ENCODE measurements around the gene ATAD2B. TPM values are rescaled to one million over a fixed set of nuclear protein-coding genes. Genes with fewer than 3 reads are reported as not detected.

Gene ATAD2B
- total RNA-seq, 1 experiment from 2014 or later: 8.6 TPM

GRCh38 chr2:23760736-23761135 lies 166.2 kb downstream of the ATAD2B start:
- peaks cover 14% of the 10 kb centered on the region for H3K4me1 ChIP-seq (ENCODE audit: insufficient read depth, low read length)
- H3K9me2 ChIP-seq (replicated peaks; ENCODE audit: low read length): no peaks in the 10 kb centered on the region
- H3K36me3 ChIP-seq (ENCODE audit: low read depth, low read length): peaks cover 7% of the 10 kb centered on the region
- no peaks in the 10 kb centered on the region for H3F3A ChIP-seq (ENCODE audit: low read length, unreplicated experiment)
- H3K4me3 ChIP-seq (ENCODE audit: low read length): no peak overlapping the region
- DNase-seq: peak; percentile 56
- no peaks in the 10 kb centered on the region for H3K79me2 ChIP-seq (ENCODE audit: low read length)
- H3K4me2 ChIP-seq (ENCODE audit: low read length): no peak overlapping the region
- ChIA-PET POLR2A (ENCODE audit: unreplicated experiment) (no interaction called here), CTCF (no interaction called here)
- no peak overlapping the region for H2AFZ ChIP-seq (ENCODE audit: low read length)
- H3K9ac ChIP-seq (ENCODE audit: low read length): no peak overlapping the region
- BruUV-seq (replicated peaks): no TSS peak
- no peak for ATAC-seq
- TF ChIP-seq CTCF (conservative IDR thresholded peaks at IDR 0.05; ENCODE audit: low read depth, low read length): peak; percentile 62
- no peak for TF ChIP-seq EZH2phosphoT487 (IDR thresholded peaks at IDR 0.05; ENCODE audit: borderline replicate concordance, low read length)
- no peaks in the 10 kb centered on the region for H3K9me3 ChIP-seq (ENCODE audit: low read length)
- no peaks in the 10 kb centered on the region for H3K27me3 ChIP-seq (ENCODE audit: low read length)
- no peak overlapping the region for H3K27ac ChIP-seq (ENCODE audit: low read length)
- intact Hi-C loops (cut with micrococcal nuclease): loop anchor here (5.0 to 10.0 kb wide), 4 partner anchors 123 to 396 kb away; no protein-coding TSS in a partner anchor
- no peaks in the 10 kb centered on the region for H4K20me1 ChIP-seq (ENCODE audit: low read length)

DNA sequence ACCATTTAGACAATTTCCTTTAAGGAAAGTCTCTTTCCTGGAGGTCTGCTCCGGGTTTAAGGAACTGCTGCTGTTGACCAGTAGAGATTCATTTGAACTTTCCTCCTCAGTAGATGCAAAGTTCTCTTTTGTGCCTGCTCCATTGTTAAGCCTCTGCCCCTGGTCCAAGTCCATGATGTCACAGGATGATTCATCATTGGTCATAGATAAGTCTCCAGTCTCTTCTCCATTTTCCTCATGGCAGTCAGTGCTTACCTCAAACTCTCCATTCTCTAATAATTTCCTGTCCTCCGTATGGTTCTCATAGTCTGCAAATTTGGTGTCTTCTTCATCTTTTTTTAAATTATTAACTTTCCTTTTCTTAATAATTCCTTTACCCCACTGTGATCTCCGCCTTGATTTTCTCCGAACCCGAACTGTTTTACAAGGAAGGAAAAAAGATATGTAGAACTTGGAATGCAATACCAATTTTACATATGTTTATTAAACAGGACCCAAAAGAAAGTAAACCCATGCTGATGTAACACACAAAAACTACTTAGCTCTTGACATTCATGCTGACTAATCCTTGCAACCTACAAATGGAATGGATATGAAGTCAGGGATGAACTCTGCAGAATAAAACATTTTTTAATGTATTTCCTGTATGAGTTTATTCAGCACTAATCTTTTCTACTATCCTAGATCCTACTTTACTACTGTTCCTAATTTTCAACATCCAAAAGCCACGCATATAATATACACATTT lies 169.1 kb downstream of the ATAD2B start:
- no TSS peak for BruUV-seq (replicated peaks)
- no peak overlapping the region for H3K4me2 ChIP-seq (ENCODE audit: low read length)
- no peaks in the 10 kb centered on the region for H3K9me2 ChIP-seq (replicated peaks; ENCODE audit: low read length)
- no peaks in the 10 kb centered on the region for H3K27me3 ChIP-seq (ENCODE audit: low read length)
- POLR2A ChIA-PET (ENCODE audit: unreplicated experiment): no interaction called here
- peak overlapping the region; percentile 30 for H3K27ac ChIP-seq (ENCODE audit: low read length)
- no peak overlapping the region for H3K9ac ChIP-seq (ENCODE audit: low read length)
- no peak overlapping the region for H3K4me3 ChIP-seq (ENCODE audit: low read length)
- no peak overlapping the region for H2AFZ ChIP-seq (ENCODE audit: low read length)
- CTCF ChIA-PET: no interaction called here
- peak; percentile 79 for ATAC-seq
- peak; percentile 80 for DNase-seq
- H3K36me3 ChIP-seq (ENCODE audit: low read depth, low read length): peaks cover 10% of the 10 kb centered on the region
- H3F3A ChIP-seq (ENCODE audit: low read length, unreplicated experiment): no peaks in the 10 kb centered on the region
- no peaks in the 10 kb centered on the region for H3K9me3 ChIP-seq (ENCODE audit: low read length)
- intact Hi-C loops (cut with micrococcal nuclease): no loop called here
- H4K20me1 ChIP-seq (ENCODE audit: low read length): no peaks in the 10 kb centered on the region
- TF ChIP-seq EZH2phosphoT487 (IDR thresholded peaks at IDR 0.05; ENCODE audit: borderline replicate concordance, low read length) (no peak), EZH2 (IDR thresholded peaks at IDR 0.05; ENCODE audit: low read length, unreplicated experiment) (no peak)
- peaks cover 14% of the 10 kb centered on the region for H3K4me1 ChIP-seq (ENCODE audit: insufficient read depth, low read length)
- no peaks in the 10 kb centered on the region for H3K79me2 ChIP-seq (ENCODE audit: low read length)

GRCh38 chr2:23756593-23757292 lies 170.2 kb downstream of the ATAD2B start:
- no peak overlapping the region for H3K9ac ChIP-seq (ENCODE audit: low read length)
- no peaks in the 10 kb centered on the region for H3K9me2 ChIP-seq (replicated peaks; ENCODE audit: low read length)
- ChIA-PET POLR2A (ENCODE audit: unreplicated experiment) (no interaction called here), CTCF (no interaction called here)
- H3K4me2 ChIP-seq (ENCODE audit: low read length): no peak overlapping the region
- no peak overlapping the region for H3K4me3 ChIP-seq (ENCODE audit: low read length)
- ATAC-seq (no peak), DNase-seq (no peak)
- no peak overlapping the region for H3K27ac ChIP-seq (ENCODE audit: low read length)
- peaks cover 10% of the 10 kb centered on the region for H3K36me3 ChIP-seq (ENCODE audit: low read depth, low read length)
- no peaks in the 10 kb centered on the region for H3K9me3 ChIP-seq (ENCODE audit: low read length)
- no peaks in the 10 kb centered on the region for H3K27me3 ChIP-seq (ENCODE audit: low read length)
- no peaks in the 10 kb centered on the region for H3K79me2 ChIP-seq (ENCODE audit: low read length)
- BruUV-seq (replicated peaks): no TSS peak
- intact Hi-C loops (cut with micrococcal nuclease): no loop called here
- H3F3A ChIP-seq (ENCODE audit: low read length, unreplicated experiment): no peaks in the 10 kb centered on the region
- TF ChIP-seq EZH2phosphoT487 (IDR thresholded peaks at IDR 0.05; ENCODE audit: borderline replicate concordance, low read length) (no peak), EZH2 (IDR thresholded peaks at IDR 0.05; ENCODE audit: low read length, unreplicated experiment) (no peak), CTCF (conservative IDR thresholded peaks at IDR 0.05; ENCODE audit: low read depth, low read length) (no peak)
- H3K4me1 ChIP-seq (ENCODE audit: insufficient read depth, low read length): peaks cover 14% of the 10 kb centered on the region
- no peak overlapping the region for H2AFZ ChIP-seq (ENCODE audit: low read length)
- no peaks in the 10 kb centered on the region for H4K20me1 ChIP-seq (ENCODE audit: low read length)

Data from PC-3 (cell line).